ENCODE data around the gene STXBP6. TPM values are rescaled to one million over a fixed set of nuclear protein-coding genes. Genes with fewer than 3 reads are reported as not detected.
A peak's percentile ranks its signal among the peaks of the same experiment; 100 is the strongest.

Gene STXBP6
- total and polyA plus RNA-seq, 2 of the 13 experiments (the other 11 are each of a cell fraction or from before 2014, with no cell fraction given), result 35.3 to 42.8 TPM

DNA sequence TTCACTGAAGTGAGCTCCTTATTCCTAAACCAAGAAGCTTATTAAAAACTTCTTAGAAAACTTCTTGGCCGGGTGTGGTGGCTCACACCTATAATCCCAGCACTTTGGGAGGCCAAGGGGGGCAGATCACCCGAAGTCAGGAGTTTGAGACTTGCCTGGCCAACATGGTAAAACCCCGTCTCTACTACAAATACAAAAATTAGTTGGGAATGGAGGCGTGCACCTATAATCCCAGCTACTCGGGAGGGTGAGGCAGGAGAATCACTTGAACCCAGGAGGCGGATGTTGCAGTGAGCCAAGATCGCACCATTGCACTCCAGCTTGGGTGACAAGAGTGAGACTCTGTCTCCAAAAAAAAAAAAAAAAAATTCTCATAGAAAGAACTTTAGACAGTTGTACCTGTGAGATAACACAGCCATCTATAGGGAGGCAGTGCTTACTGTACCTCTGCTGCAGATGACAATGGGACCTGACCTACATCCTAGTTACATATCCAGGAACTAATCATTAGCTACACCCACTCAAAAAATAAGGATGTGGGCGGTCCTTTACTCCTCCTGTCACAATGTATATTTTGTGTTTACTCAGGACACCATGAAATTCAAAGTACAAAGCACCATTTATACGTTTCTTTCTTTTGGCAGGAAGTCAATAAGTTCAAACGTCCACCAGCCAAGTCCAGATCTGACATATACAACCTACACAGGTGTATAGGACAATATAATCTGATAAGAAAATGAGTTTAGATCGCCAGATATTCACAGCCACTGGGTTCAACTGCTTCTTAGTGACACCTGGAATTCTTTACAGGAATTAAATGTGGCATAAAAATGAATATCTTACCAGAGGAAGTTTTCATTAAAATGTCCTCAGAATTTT lies 14.9 kb downstream of the STXBP6 start (continued):
- no peak; the same call in 1 of the 2 replicates for TF ChIP-seq ZNF460 (CRISPR knock-in tag; IDR thresholded peaks at IDR 0.05; ENCODE audit: borderline replicate concordance)
- TF ChIP-seq, protein P1, sequence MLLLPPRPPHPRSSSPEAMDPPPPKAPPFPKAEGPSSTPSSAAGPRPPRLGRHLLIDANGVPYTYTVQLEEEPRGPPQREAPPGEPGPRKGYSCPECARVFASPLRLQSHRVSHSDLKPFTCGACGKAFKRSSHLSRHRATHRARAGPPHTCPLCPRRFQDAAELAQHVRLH (CRISPR knock-in tag; IDR thresholded peaks at IDR 0.05; ENCODE audit: borderline replicate concordance, low read depth), result peak; percentile 83
- no peak; the same call in 1 of the 2 replicates for TF ChIP-seq ELF4 (CRISPR knock-in tag; IDR thresholded peaks at IDR 0.05; ENCODE audit: borderline replicate concordance)
- TF ChIP-seq ZNF180 (CRISPR knock-in tag; IDR thresholded peaks at IDR 0.05; ENCODE audit: borderline replicate concordance, low read depth), result no peak
- no peak; the same call in 1 of the 2 replicates for TF ChIP-seq ZNF335 (CRISPR knock-in tag; IDR thresholded peaks at IDR 0.05)
- peak in 1 of 2 experiments; percentile 83; a peak in 2 of 4 replicates for TF ChIP-seq EP300 (IDR thresholded peaks at IDR 0.05; ENCODE audit: low read depth in 2 of 2, low read length in 2 of 2)
- peak; percentile 76 for TF ChIP-seq EP300 (CRISPR knock-in tag; IDR thresholded peaks at IDR 0.05; ENCODE audit: borderline replicate concordance)
- TF ChIP-seq, protein P2, sequence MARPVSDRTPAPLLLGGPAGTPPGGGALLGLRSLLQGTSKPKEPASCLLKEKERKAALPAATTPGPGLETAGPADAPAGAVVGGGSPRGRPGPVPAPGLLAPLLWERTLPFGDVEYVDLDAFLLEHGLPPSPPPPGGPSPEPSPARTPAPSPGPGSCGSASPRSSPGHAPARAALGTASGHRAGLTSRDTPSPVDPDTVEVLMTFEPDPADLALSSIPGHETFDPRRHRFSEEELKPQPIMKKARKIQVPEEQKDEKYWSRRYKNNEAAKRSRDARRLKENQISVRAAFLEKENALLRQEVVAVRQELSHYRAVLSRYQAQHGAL (CRISPR knock-in tag; IDR thresholded peaks at IDR 0.05; ENCODE audit: not compliant biosample characterization), result no peak
- TF ChIP-seq, protein P3, sequence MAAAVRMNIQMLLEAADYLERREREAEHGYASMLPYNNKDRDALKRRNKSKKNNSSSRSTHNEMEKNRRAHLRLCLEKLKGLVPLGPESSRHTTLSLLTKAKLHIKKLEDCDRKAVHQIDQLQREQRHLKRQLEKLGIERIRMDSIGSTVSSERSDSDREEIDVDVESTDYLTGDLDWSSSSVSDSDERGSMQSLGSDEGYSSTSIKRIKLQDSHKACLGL (CRISPR knock-in tag; IDR thresholded peaks at IDR 0.05), result no peak
- no peak for TF ChIP-seq ZSCAN25 (CRISPR knock-in tag; IDR thresholded peaks at IDR 0.05)
- TF ChIP-seq NCOA1 (CRISPR knock-in tag; IDR thresholded peaks at IDR 0.05), result no peak
- no peak for TF ChIP-seq AHR (CRISPR knock-in tag; IDR thresholded peaks at IDR 0.05)
- peak; percentile 96 for TF ChIP-seq GATAD2A (CRISPR knock-in tag; IDR thresholded peaks at IDR 0.05)
- no peak for TF ChIP-seq ZNF446 (CRISPR knock-in tag; IDR thresholded peaks at IDR 0.05)
- TF ChIP-seq, protein P4, sequence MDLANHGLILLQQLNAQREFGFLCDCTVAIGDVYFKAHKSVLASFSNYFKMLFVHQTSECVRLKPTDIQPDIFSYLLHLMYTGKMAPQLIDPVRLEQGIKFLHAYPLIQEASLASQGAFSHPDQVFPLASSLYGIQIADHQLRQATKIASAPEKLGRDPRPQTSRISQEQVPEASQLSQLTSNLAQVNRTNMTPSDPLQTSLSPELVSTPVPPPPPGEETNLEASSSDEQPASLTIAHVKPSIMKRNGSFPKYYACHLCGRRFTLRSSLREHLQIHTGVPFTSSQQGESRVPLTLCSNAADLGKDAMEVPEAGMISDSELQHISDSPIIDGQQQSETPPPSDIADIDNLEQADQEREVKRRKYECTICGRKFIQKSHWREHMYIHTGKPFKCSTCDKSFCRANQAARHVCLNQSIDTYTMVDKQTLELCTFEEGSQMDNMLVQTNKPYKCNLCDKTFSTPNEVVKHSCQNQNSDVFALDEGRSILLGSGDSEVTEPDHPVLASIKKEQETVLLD (CRISPR knock-in tag; IDR thresholded peaks at IDR 0.05; ENCODE audit: low read depth), result no peak
- TF ChIP-seq, protein P5, sequence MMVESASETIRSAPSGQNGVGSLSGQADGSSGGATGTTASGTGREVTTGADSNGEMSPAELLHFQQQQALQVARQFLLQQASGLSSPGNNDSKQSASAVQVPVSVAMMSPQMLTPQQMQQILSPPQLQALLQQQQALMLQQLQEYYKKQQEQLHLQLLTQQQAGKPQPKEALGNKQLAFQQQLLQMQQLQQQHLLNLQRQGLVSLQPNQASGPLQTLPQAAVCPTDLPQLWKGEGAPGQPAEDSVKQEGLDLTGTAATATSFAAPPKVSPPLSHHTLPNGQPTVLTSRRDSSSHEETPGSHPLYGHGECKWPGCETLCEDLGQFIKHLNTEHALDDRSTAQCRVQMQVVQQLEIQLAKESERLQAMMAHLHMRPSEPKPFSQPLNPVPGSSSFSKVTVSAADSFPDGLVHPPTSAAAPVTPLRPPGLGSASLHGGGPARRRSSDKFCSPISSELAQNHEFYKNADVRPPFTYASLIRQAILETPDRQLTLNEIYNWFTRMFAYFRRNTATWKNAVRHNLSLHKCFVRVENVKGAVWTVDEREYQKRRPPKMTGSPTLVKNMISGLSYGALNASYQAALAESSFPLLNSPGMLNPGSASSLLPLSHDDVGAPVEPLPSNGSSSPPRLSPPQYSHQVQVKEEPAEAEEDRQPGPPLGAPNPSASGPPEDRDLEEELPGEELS (CRISPR knock-in tag; IDR thresholded peaks at IDR 0.05), result peak; percentile 88
- TF ChIP-seq ZNF766 (CRISPR knock-in tag; IDR thresholded peaks at IDR 0.05; ENCODE audit: borderline replicate concordance), result no peak

Data from HepG2 (cell line).